Neuron (in vitro differentiated cells): ENCODE results near the gene SARDH.
"Not testable (repeated sequence)": the region's sequence is repeated elsewhere in the genome, so short reads cannot be mapped to it uniquely, and the experiment has no call there.

Source experiments
- H2AFZ ChIP-seq: one replicate; pipeline ENCODE4 v1.6.1; 2013; ENCODE audit warnings: low read depth, mild to moderate bottlenecking, inconsistent platforms, low read length, moderate library complexity
- H3K27me3 ChIP-seq: one replicate; pipeline ENCODE4 v1.6.1; 2013; ENCODE audit warnings: low read length; ENCODE audit not compliant: insufficient read depth
- H3K36me3 ChIP-seq: one replicate; pipeline ENCODE4 v1.6.1; 2013; ENCODE audit warnings: low read length; ENCODE audit not compliant: insufficient read depth
- H3K4me1 ChIP-seq: one replicate; pipeline ENCODE4 v1.6.1; 2013; ENCODE audit warnings: low read length; ENCODE audit not compliant: insufficient read depth
- H3K4me3 ChIP-seq: 2 replicates; pipeline ENCODE4 v1.5.1; 2013; ENCODE audit warnings: mild to moderate bottlenecking, low read length, moderate library complexity
- H3K9me3 ChIP-seq: one replicate; pipeline ENCODE4 v1.6.1; 2013; ENCODE audit warnings: low read length

Gene SARDH

GRCh38 chr9:133771486-133772482 lies 33.6 kb upstream of the SARDH start:
- Histone ChIP-seq H3K4me1 (no peaks in the 10 kb centered on the region), H3K4me3 (no peak overlapping the region), H2AFZ (no peak overlapping the region), H3K27me3 (no peaks in the 10 kb centered on the region), H3K9me3 (peaks cover 24% of the 10 kb centered on the region), H3K36me3 (peaks cover 76% of the 10 kb centered on the region)

- Histone ChIP-seq H2AFZ (no peak overlapping the region), H3K9me3 (peaks cover 24% of the 10 kb centered on the region), H3K36me3 (peaks cover 73% of the 10 kb centered on the region), H3K27me3 (no peaks in the 10 kb centered on the region), H3K4me3 (no peak overlapping the region), H3K4me1 (no peaks in the 10 kb centered on the region)
Observed at GRCh38 chr9:133770076-133770777, 32.1 kb upstream of the SARDH start.

DNA sequence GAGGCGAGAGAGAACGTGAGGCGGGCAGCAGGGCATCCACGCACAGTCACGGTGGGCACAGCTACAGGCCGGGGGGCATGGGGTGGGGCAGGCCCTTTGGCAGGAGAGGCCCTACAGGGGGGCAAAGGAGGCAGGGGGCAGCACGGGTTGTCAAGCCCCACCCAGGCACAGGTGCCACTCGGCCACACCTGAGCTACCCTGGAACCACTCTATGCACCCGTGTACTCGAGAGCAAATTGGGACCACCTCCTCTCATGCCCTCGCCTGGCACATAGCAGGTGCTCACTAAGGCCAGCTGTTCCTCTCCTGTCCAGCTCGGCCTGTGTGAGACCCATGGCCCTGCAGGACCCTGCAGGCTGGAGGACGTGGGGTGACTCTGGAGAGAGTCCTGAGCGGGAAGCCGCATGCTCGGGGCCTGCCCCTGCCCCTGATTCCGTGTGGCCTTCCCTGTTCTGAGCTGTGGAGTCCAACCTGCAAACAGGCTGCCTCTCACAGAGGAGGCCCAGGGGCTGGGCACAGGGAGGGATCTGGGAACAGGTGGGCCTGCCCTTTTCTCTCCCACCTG lies 31.4 kb upstream of the SARDH start:
- Histone ChIP-seq H3K4me3 (no peak overlapping the region), H3K27me3 (no peaks in the 10 kb centered on the region), H3K36me3 (peaks cover 72% of the 10 kb centered on the region), H3K4me1 (no peaks in the 10 kb centered on the region), H3K9me3 (peaks cover 24% of the 10 kb centered on the region), H2AFZ (no peak overlapping the region)

DNA sequence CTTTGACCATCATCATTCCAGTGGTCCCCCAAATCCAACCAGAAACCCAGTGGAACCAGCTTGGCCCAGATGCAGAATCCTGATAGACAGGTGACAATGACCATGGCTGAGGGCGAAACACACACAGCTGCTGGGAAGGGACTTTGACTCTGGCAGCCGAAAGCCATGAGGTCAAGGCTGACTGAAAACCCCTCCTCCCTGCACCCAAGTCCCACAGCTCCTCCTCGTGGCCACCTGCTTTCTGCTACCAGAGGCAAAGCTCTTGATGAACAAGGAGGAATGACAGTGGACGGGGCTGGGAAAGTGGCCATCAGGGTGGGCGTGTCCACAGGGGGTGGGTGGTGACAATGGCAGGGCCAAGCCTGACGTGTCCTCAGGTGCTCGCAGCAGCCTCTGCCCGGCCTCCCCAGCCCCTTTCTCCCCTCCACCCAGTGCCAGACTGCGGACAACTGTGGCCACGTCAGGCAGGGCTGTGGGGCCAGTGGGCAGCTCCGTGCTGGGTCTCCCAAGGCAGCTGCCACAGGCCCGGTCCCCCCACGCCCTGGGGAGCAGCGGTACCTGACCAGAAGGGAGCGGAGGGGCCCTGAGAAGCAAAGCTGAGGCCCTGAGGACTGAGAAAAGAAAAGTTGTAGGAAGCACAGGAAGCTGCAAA lies 30.8 kb upstream of the SARDH start:
- H2AFZ ChIP-seq, result no peak overlapping the region
- H3K4me3 ChIP-seq, result no peak overlapping the region
- H3K9me3 ChIP-seq, result peaks cover 25% of the 10 kb centered on the region
- H3K27me3 ChIP-seq, result no peaks in the 10 kb centered on the region
- H3K4me1 ChIP-seq, result no peaks in the 10 kb centered on the region
- H3K36me3 ChIP-seq, result peaks cover 71% of the 10 kb centered on the region

- H2AFZ ChIP-seq, result no peak overlapping the region
- peaks cover 27% of the 10 kb centered on the region for H3K9me3 ChIP-seq
- H3K36me3 ChIP-seq, result peaks cover 72% of the 10 kb centered on the region
- H3K4me1 ChIP-seq, result no peaks in the 10 kb centered on the region
- H3K4me3 ChIP-seq, result no peak overlapping the region
- no peaks in the 10 kb centered on the region for H3K27me3 ChIP-seq
Observed at GRCh38 chr9:133768371-133768858, 30.3 kb upstream of the SARDH start.

DNA sequence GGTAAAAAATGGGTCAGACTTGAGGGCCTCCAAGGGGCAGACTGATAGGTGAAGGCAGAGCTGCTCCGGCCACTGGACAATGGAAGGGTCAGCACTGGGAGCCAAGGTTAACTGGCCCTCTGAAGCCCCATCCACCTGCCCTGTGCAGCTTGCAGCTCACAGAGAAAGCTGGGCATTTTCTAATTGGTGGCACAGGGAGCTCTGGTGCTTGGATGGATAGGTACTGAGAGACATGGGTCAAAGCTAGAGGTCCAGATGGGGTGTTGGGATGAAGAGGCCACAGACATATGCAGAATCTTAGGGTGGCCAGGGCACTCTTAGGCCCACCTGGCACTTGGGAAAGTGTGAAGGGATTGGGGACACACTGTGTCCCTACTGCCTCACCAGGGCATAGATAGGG lies 29.5 kb upstream of the SARDH start:
- H2AFZ ChIP-seq, result no peak overlapping the region
- H3K36me3 ChIP-seq, result peaks cover 79% of the 10 kb centered on the region
- H3K27me3 ChIP-seq, result no peaks in the 10 kb centered on the region

DNA sequence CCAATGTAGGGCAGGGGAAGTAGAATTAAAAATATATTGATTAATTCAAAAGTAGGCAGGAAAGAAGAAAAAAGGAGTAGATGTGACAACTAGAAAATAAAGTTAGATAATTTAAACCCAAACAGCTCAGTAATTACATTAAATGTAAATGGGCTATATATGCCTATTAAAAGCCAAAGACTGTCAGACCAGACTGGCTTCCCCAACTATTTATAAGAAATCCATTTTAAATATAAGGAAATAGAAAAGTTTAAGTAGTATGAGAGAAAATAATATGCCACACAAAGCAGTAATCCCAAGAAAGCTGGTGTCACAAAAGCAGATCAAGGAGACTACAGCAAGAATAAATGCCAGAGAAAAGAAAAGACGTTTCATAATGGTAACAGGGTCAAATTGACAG lies 28.9 kb upstream of the SARDH start:
- H3K4me3 ChIP-seq, result no peak overlapping the region
- H2AFZ ChIP-seq, result no peak overlapping the region
- peaks cover 27% of the 10 kb centered on the region for H3K9me3 ChIP-seq
- peaks cover 76% of the 10 kb centered on the region for H3K36me3 ChIP-seq
- H3K4me1 ChIP-seq, result no peaks in the 10 kb centered on the region
- H3K27me3 ChIP-seq, result no peaks in the 10 kb centered on the region

More for the DNA sequence above, 29.5 kb upstream of the SARDH start:
- Histone ChIP-seq H3K9me3 (peaks cover 27% of the 10 kb centered on the region), H3K4me1 (no peaks in the 10 kb centered on the region), H3K4me3 (no peak overlapping the region)

- Histone ChIP-seq H3K9me3 (peaks cover 27% of the 10 kb centered on the region), H3K36me3 (peaks cover 78% of the 10 kb centered on the region)
- H3K4me1 ChIP-seq, H3K27me3 ChIP-seq, H2AFZ ChIP-seq, H3K4me3 ChIP-seq: not testable (repeated sequence)
Observed at GRCh38 chr9:133766234-133766633, 28.1 kb upstream of the SARDH start.

DNA sequence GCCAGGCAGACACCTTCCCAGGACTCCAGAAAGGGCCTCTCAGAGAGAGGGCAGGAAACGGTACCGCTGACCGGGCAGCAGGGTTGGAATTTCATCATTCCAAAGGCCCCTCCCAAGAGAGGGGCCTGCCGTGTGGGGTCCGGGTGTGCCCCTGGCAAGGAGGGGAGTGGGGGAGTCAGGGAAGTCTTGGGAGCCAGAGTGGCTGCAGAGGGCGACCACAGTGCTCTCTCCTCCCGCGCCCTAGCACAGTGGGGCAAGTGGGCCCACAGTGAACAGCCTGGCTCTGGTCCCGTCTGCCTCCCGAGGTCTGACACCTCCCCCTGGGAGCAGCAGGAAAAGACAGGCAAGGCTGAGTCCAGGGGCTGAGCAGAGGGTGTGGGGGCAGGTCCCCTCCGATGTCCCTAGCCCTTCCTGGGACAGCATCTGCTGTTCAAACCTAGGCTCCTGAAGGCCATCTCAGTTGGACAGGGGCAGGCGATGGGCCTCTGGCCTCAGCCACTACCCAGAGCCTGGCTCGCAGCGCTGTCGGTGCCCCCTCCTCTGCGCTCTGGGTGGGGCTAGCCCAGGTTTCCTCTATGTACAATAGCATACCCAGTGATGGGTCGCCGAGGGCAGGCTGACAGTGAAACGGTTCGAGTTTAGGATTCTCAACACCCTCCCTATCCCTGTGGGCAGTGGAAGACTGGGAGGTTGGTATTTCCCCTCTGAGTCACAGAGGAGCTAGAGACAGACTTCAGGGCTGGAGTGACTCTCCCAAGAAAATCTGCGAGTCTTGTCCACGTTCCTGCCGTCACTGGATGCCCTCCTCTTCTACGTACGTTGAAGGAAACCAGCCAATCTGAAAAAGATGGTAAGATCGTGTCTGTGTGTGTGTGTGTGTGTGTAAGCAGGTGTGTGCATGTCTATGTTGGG lies 25.4 kb upstream of the SARDH start:
- H3K27me3 ChIP-seq, result no peaks in the 10 kb centered on the region
- H3K4me3 ChIP-seq, result no peak overlapping the region
- no peaks in the 10 kb centered on the region for H3K4me1 ChIP-seq
- H3K36me3 ChIP-seq, result peaks cover 67% of the 10 kb centered on the region
- peaks cover 17% of the 10 kb centered on the region for H3K9me3 ChIP-seq
- no peak overlapping the region for H2AFZ ChIP-seq

DNA sequence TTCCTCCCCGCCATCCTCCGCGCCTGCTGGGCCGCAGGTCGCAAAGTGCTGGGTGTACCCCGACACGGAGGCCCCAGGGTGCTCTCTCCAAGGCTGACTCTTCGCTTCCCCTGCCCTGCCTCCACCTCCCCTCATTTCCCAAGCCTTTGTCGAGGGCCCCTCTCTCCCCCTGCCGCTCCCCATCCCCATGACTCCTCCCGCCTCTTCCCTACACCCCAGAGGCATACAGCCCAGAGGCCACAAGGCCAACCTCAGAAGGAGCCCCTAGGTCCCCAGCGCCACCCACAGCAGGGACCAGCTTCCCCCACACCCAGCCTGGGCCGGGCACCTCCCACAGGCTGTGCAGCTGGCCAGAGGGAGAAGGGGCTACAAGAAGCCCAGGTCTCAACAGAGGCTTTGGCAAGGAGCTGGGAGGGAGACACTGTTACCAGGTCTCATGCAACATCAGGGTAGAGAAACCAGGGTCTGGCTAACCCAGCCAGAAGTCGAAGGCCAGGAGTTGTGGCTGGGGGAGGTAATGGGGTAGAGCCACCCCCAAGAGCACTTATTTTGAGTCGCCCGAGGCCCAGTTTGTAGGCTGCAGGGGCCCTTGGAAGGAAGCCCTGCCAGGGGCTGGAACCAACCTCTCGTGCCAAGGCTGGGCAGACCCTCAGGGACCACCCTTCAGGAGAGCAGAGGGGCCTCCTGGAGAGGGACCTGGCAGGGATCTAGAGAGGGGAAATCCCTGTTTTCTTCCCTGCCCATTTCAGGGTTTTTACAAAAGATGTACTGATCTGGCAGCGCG lies 24.5 kb upstream of the SARDH start:
- Histone ChIP-seq H3K9me3 (peaks cover 8% of the 10 kb centered on the region), H3K4me1 (no peaks in the 10 kb centered on the region), H2AFZ (no peak overlapping the region), H3K27me3 (no peaks in the 10 kb centered on the region), H3K36me3 (peaks cover 62% of the 10 kb centered on the region), H3K4me3 (no peak overlapping the region)

DNA sequence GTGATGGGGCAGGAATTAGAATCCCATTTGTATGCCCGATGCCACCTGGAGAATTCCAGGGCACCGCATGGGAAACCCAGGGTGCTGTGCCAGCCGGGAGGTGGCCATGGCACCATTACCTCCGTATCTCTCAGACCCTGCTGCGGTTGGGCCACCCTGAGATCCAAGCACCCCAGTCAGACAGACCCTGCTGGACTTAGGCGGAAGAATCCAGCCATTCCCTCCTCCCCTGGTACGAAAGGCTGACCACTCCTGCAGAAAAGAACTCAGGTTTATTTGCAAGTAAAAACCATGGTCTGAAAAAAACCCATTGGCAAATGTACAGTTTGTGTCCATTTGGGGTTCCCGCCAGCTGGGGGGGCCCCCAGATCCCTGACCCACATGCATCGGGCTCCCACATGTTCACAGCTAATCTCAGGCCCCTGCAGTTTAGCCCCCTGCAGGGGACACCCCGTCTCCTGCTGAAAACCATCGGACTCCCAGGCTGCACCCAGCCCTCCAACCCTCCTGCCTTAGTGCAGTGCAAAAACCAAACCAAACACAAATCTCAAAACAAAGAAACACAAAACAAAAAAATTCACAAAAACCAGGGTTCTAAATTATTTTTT lies 23.6 kb upstream of the SARDH start:
- Histone ChIP-seq H3K4me3 (no peak overlapping the region), H3K9me3 (peaks cover 3% of the 10 kb centered on the region), H3K27me3 (no peaks in the 10 kb centered on the region), H3K4me1 (no peaks in the 10 kb centered on the region), H2AFZ (no peak overlapping the region), H3K36me3 (peaks cover 56% of the 10 kb centered on the region)
